Body of pancreas (tissue), 4 donors: ENCODE data around the gene BDKRB2.

ENCODE experiments used
- CTCF ChIP-seq, 7 experiments: fragments of 450-650 bp in 4 of 7; fragments of 200-600 bp in 3 of 7; sonication (generic) in 3 of 7; IDR thresholded peaks; one replicate each; pipeline ENCODE4 v1.5.1; 2016 to 2019; ENCODE audit warnings: antibody characterized with exemption in 7 of 7
- POLR2A ChIP-seq, 3 donors: fragments of 450-650 bp; IDR thresholded peaks; one replicate each; pipeline ENCODE4 v1.6.1; 2016; ENCODE audit warnings: antibody characterized with exemption in 3 of 3, mild to moderate bottlenecking in 2 of 3

- TF ChIP-seq CTCF (IDR thresholded peaks at IDR 0.05): no peak
- no peak for TF ChIP-seq POLR2A (IDR thresholded peaks at IDR 0.05)
Measured at GRCh38 chr14:96227428-96227827, 22.8 kb downstream of the BDKRB2 start.
